Peyer's patch (tissue), 4 donors: ENCODE measurements around the gene ITGB3.

Experiments used
- CTCF ChIP-seq, 6 experiments: fragments of 450-650 bp in 4 of 6; fragments of 200-600 bp in 2 of 6; sonication (generic) in 1 of 6; IDR thresholded peaks; one replicate each; pipeline ENCODE4 v1.5.1; 2017 to 2019; ENCODE audit warnings: antibody characterized with exemption in 6 of 6, mild to moderate bottlenecking in 3 of 6, moderate library complexity in 1 of 6
- POLR2A ChIP-seq, 2 donors: fragments of 450-650 bp; IDR thresholded peaks; one replicate each; pipeline ENCODE4 v1.5.1; 2017; ENCODE audit warnings: antibody characterized with exemption in 2 of 2, mild to moderate bottlenecking in 2 of 2, moderate library complexity in 2 of 2

DNA sequence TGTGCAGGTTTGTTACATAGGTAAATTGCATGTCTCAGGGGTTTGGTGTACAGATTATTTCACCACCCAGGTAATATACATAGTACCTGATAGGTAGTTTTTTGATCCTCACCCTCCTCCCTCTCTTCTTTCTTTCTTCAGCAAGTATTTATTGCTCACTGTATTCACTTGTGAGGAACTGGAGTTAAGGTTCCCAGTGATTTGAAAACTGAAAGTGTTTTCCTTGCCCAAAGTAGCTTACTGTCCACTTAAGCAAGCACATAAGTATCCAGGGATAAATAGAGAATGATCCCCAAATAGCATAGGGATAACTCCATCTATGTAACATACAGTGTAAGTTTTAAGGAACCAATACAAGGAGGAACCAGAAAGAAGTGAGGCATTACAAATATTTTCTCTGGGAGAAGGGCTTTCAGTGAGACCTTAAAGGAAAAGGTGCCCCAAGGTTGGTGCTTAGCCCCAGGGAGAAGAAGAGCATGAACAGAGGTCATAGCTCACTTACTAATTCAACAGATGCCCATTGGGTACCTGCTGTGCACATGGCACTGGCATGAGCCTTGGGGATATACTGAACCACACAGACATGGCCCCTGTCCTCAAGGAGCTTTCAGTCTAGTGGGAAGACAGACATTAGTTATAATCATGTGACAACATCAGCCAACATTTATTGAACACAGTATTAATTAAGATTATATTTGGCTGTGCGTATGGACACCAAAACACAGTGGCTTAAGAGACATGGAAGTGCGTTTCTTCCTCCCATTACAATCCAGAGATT, 27.5 kb upstream of the ITGB3 start:
- no peak for TF ChIP-seq CTCF (IDR thresholded peaks at IDR 0.05)
- no peak for TF ChIP-seq POLR2A (IDR thresholded peaks at IDR 0.05)
